IMR-90 (cell line): Measurements from ENCODE around the gene NF1.

Source experiments
- BHLHE40 ChIP-seq: fragments of 150-350 bp; IDR thresholded peaks from 2 replicates; pipeline ENCODE4 v1.6.1; 2016; ENCODE audit warnings: mild to moderate bottlenecking, low read depth, low read length
- CHD1 ChIP-seq: IDR thresholded peaks from 2 replicates; pipeline ENCODE4 v1.6.1; 2012; ENCODE audit warnings: low read depth, low read length, improper control_type of control experiment
- POLR2A ChIP-seq: IDR thresholded peaks from 2 replicates; pipeline ENCODE4 v1.6.1; 2012; ENCODE audit warnings: mild to moderate bottlenecking, low read depth, low read length
- RAD21 ChIP-seq: IDR thresholded peaks from 2 replicates; pipeline ENCODE4 v1.6.1; 2012; ENCODE audit warnings: low read length, improper control_type of control experiment
- SMC3 ChIP-seq: fragments of 150-350 bp; IDR thresholded peaks from 2 replicates; pipeline ENCODE4 v1.6.1; 2016; ENCODE audit warnings: low read depth, mild to moderate bottlenecking, antibody characterized with exemption, low read length, moderate library complexity
- TF ChIP-seq, protein P1 (sequence below): conservative IDR thresholded peaks from 2 replicates; pipeline ENCODE4 v1.5.1; 2012; ENCODE audit warnings: mild to moderate bottlenecking, low read depth, low read length, improper control_type of control experiment

DNA sequence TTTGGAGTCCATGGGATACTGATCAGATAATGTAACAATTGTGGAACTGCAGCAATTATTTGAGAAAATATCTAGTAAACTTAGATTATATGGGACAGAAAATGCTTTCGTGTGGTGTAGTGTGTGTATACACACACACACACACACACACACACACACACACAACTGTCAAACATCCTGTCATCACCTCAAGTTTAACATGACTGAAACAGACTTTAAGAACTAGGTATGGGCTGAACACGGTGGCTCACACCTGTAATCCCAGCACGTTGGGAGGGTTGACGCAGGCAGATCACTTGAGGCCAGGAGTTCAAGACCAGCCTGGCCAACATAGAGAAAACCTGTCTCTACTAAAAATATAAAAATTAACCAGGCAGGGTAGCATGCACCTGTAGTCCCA, 227.2 kb downstream of the NF1 start:
- TF ChIP-seq, protein P1, sequence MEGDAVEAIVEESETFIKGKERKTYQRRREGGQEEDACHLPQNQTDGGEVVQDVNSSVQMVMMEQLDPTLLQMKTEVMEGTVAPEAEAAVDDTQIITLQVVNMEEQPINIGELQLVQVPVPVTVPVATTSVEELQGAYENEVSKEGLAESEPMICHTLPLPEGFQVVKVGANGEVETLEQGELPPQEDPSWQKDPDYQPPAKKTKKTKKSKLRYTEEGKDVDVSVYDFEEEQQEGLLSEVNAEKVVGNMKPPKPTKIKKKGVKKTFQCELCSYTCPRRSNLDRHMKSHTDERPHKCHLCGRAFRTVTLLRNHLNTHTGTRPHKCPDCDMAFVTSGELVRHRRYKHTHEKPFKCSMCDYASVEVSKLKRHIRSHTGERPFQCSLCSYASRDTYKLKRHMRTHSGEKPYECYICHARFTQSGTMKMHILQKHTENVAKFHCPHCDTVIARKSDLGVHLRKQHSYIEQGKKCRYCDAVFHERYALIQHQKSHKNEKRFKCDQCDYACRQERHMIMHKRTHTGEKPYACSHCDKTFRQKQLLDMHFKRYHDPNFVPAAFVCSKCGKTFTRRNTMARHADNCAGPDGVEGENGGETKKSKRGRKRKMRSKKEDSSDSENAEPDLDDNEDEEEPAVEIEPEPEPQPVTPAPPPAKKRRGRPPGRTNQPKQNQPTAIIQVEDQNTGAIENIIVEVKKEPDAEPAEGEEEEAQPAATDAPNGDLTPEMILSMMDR: no peak
- TF ChIP-seq POLR2A (no peak), BHLHE40 (no peak), CHD1 (no peak), RAD21 (no peak), SMC3 (no peak)
